ENCODE measurements around the gene TBX21.

TBX21 gene

GRCh38 chr17:47700471-47701449 is 32.3 kb upstream of the TBX21 start:
- no peak overlapping the region for H3K9ac ChIP-seq (ENCODE audit: low read length)
- H3K4me2 ChIP-seq (ENCODE audit: low read depth, low read length, poor library complexity, severe bottlenecking): no peak overlapping the region
- H3K4me3 ChIP-seq (ENCODE audit: insufficient read depth, low read length, poor library complexity, severe bottlenecking): no peak overlapping the region
- no peaks in the 10 kb centered on the region for H4K20me1 ChIP-seq (ENCODE audit: low read depth, low read length)
- no peaks in the 10 kb centered on the region for H3K9me3 ChIP-seq (ENCODE audit: insufficient read depth, low read length)
- no peaks in the 10 kb centered on the region for H3K9me2 ChIP-seq (replicated peaks; ENCODE audit: insufficient read depth, low read length)
- no peaks in the 10 kb centered on the region for H3K27me3 ChIP-seq (ENCODE audit: low read length)
- no peaks in the 10 kb centered on the region for H3F3A ChIP-seq (ENCODE audit: insufficient read depth)
- H2AFZ ChIP-seq (ENCODE audit: low read depth, low read length, severe bottlenecking): no peak overlapping the region
- TF ChIP-seq EZH2phosphoT487 (conservative IDR thresholded peaks at IDR 0.05; ENCODE audit: low read length) (no peak), CTCF (IDR thresholded peaks at IDR 0.05; ENCODE audit: insufficient read depth, low read length, poor library complexity, severe bottlenecking) (no peak)
- H3K36me3 ChIP-seq (ENCODE audit: low read length): no peaks in the 10 kb centered on the region
- H3K79me2 ChIP-seq (ENCODE audit: insufficient read depth, low read length): no peaks in the 10 kb centered on the region
- H3K27ac ChIP-seq (ENCODE audit: low read depth, low read length): no peak overlapping the region

GRCh38 chr17:47701608-47702007 is 31.4 kb upstream of the TBX21 start:
- Histone ChIP-seq H3K79me2 (ENCODE audit: insufficient read depth, low read length) (no peaks in the 10 kb centered on the region), H3K9ac (ENCODE audit: low read length) (no peak overlapping the region), H3K9me3 (ENCODE audit: insufficient read depth, low read length) (no peaks in the 10 kb centered on the region), H3K36me3 (ENCODE audit: low read length) (no peaks in the 10 kb centered on the region), H3K4me2 (ENCODE audit: low read depth, low read length, poor library complexity, severe bottlenecking) (no peak overlapping the region), H3K9me2 (replicated peaks; ENCODE audit: insufficient read depth, low read length) (no peaks in the 10 kb centered on the region), H3K4me3 (ENCODE audit: insufficient read depth, low read length, poor library complexity, severe bottlenecking) (no peak overlapping the region), H3K27me3 (ENCODE audit: low read length) (no peaks in the 10 kb centered on the region), H2AFZ (ENCODE audit: low read depth, low read length, severe bottlenecking) (no peak overlapping the region), H3K27ac (ENCODE audit: low read depth, low read length) (no peak overlapping the region), H3F3A (ENCODE audit: insufficient read depth) (no peaks in the 10 kb centered on the region), H4K20me1 (ENCODE audit: low read depth, low read length) (no peaks in the 10 kb centered on the region)
- TF ChIP-seq EZH2phosphoT487 (conservative IDR thresholded peaks at IDR 0.05; ENCODE audit: low read length) (no peak), CTCF (IDR thresholded peaks at IDR 0.05; ENCODE audit: insufficient read depth, low read length, poor library complexity, severe bottlenecking) (no peak)

GRCh38 chr17:47702391-47702995 is 30.5 kb upstream of the TBX21 start:
- Histone ChIP-seq H4K20me1 (ENCODE audit: low read depth, low read length) (no peaks in the 10 kb centered on the region), H3K4me3 (ENCODE audit: insufficient read depth, low read length, poor library complexity, severe bottlenecking) (no peak overlapping the region), H3K9me3 (ENCODE audit: insufficient read depth, low read length) (no peaks in the 10 kb centered on the region), H3K9ac (ENCODE audit: low read length) (no peak overlapping the region), H3K36me3 (ENCODE audit: low read length) (no peaks in the 10 kb centered on the region), H3F3A (ENCODE audit: insufficient read depth) (no peaks in the 10 kb centered on the region), H3K27me3 (ENCODE audit: low read length) (no peaks in the 10 kb centered on the region), H3K79me2 (ENCODE audit: insufficient read depth, low read length) (no peaks in the 10 kb centered on the region), H3K4me2 (ENCODE audit: low read depth, low read length, poor library complexity, severe bottlenecking) (no peak overlapping the region), H2AFZ (ENCODE audit: low read depth, low read length, severe bottlenecking) (no peak overlapping the region), H3K9me2 (replicated peaks; ENCODE audit: insufficient read depth, low read length) (no peaks in the 10 kb centered on the region), H3K27ac (ENCODE audit: low read depth, low read length) (no peak overlapping the region)
- TF ChIP-seq EZH2phosphoT487 (conservative IDR thresholded peaks at IDR 0.05; ENCODE audit: low read length): no peak
- TF ChIP-seq CTCF (IDR thresholded peaks at IDR 0.05; ENCODE audit: insufficient read depth, low read length, poor library complexity, severe bottlenecking): no peak

All from SU-DHL-6 (cell line).